WERI-Rb-1 (cell line): ENCODE results near the gene ONECUT1.

ENCODE experiments used
- DNase-seq: peaks from one replicate; pipeline ENCODE4 v3.0.0-alpha.2; 2020
- H3K27ac ChIP-seq: fragments of 250-450 bp; sonication (Bioruptor Pico); 2 replicates; pipeline ENCODE4 v1.5.1; 2020; ENCODE audit warnings: mild to moderate bottlenecking, moderate library complexity
- H3K27me3 ChIP-seq: fragments of 250-450 bp; sonication (Bioruptor Pico); 2 replicates; pipeline ENCODE4 v1.5.1; 2021; ENCODE audit warnings: mild to moderate bottlenecking, low read depth, moderate library complexity; ENCODE audit not compliant: insufficient read depth, severe bottlenecking
- H3K36me3 ChIP-seq: fragments of 250-450 bp; sonication (Bioruptor Pico); 2 replicates; pipeline ENCODE4 v1.5.1; 2020; ENCODE audit warnings: mild to moderate bottlenecking, moderate library complexity
- H3K4me3 ChIP-seq: 2 replicates; pipeline ENCODE4 v1.5.1; 2011; ENCODE audit warnings: low read depth, mild to moderate bottlenecking, control low read depth, low read length
- H3K9me3 ChIP-seq: fragments of 250-450 bp; sonication (Bioruptor Pico); 2 replicates; pipeline ENCODE4 v1.5.1; 2021; ENCODE audit warnings: mild to moderate bottlenecking, moderate library complexity; ENCODE audit not compliant: severe bottlenecking
- TF ChIP-seq, protein P1 (sequence below): IDR thresholded peaks from 2 replicates; pipeline ENCODE4 v1.5.1; 2011; ENCODE audit warnings: low read depth, mild to moderate bottlenecking, control low read depth, inconsistent platforms, low read length

The ONECUT1 gene

DNA sequence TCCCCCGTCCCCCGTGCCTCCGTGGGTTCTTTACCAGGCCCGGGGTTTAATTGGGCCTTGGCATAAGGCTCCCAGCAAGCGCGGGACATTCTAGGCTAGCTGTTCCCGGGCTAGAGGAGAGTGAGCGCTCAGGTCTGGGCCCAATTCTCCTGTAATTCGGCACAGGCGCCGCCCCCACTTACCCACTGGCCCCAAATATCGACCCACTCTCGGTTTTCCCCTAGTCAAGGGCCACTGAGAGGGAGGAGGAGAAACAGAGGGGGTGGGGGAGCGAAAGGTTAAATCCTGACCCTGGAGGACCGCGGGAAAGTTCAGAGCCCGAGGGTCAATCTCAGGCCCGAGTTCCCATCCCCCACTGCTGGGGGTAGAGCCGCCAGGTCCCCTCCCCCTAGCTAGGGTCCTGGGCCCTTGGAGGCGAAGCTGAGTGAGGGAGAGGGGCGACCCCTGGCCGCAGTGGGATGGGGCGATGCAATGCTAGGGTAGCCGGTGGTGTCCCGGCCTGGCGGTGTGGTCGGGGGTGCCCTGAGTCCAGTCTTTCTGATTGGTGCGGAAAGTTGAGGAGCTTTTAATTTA is 8.5 kb upstream of the ONECUT1 start:
- DNase-seq: no peak
- Histone ChIP-seq H3K36me3 (no peaks in the 10 kb centered on the region), H3K9me3 (no peaks in the 10 kb centered on the region), H3K27ac (no peak overlapping the region), H3K4me3 (no peak overlapping the region), H3K27me3 (no peaks in the 10 kb centered on the region)
- TF ChIP-seq, protein P1, sequence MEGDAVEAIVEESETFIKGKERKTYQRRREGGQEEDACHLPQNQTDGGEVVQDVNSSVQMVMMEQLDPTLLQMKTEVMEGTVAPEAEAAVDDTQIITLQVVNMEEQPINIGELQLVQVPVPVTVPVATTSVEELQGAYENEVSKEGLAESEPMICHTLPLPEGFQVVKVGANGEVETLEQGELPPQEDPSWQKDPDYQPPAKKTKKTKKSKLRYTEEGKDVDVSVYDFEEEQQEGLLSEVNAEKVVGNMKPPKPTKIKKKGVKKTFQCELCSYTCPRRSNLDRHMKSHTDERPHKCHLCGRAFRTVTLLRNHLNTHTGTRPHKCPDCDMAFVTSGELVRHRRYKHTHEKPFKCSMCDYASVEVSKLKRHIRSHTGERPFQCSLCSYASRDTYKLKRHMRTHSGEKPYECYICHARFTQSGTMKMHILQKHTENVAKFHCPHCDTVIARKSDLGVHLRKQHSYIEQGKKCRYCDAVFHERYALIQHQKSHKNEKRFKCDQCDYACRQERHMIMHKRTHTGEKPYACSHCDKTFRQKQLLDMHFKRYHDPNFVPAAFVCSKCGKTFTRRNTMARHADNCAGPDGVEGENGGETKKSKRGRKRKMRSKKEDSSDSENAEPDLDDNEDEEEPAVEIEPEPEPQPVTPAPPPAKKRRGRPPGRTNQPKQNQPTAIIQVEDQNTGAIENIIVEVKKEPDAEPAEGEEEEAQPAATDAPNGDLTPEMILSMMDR: no peak

DNA sequence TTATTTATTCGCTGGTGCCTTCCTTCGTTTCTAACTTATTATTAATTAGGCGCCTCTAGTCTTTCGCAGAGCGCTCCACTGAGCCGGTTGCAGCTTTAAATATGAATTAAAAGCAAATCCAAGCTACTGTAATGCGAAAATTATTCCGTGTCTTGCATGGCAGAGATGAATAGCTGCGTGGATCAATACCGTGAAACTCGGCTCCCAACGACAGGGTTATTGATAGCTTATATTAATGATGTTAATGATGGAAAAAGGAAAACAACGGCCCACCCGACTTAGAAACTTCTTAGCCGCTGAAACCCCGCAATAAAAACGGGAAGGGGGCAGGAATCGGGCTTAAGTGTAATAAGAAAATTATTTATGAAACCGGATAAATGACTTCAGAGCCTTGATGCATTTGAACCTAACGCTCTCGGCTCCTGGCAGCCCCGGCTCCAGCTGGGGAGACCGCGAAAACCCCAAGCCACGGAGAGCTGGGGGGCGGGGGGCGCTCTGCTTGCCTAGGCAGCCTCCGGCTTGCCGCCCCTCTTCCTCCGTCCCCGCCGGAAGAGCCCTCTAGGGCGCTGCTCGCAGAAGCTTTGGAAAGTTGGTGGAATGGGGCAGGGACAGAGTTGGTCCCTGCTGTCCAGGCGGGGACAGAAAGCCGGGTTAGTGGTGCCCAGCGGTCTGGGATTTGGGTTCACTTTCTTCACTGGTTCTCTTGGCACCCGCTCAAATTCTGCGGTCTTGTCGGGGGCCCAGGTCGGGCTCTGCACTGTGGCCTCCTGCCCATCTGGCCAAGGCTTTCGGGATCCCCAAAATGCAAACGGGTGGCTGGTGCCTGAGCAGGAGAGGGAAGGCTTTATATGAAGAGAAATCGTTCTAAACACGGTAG is 7.7 kb upstream of the ONECUT1 start:
- DNase-seq: no peak
- Histone ChIP-seq H3K36me3 (no peaks in the 10 kb centered on the region), H3K27me3 (no peaks in the 10 kb centered on the region), H3K27ac (no peak overlapping the region), H3K4me3 (no peak overlapping the region), H3K9me3 (no peaks in the 10 kb centered on the region)
- TF ChIP-seq, protein P1: no peak

DNA sequence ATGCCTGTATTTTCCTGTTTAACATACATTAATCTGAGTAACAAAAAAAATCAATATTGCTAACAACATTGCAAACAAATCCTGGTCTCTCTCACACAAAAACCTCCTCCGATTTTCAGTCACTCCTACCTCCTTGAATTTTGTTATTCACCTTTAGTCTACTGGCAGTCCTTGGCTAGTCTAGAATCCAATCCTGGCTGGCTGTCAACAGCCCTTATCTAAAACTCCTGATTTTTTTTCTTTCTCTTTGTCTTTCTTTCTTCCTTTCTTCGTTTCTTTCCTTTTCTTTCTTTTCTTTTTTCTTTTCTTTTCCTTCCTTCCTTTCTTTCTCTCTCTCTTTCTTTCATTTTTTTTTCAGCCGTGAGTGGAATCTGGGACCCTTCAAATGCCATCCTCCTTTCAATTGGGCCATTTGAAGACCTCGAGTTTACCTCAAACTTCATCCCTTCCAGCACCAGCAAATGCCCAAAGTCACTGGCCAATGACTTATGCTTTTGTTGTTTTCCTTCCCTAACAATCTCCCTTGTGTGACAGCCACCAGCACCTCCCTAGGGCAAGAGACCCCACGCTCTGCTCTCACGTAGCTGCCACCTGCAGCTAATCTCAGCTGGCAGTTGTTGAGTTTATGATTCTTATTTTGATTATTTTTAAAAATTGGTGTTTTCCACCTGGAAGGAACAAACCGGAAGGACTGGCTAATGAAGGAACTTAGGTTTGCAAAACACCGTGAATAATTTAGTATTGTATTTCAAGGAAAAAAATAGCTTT is 6.8 kb upstream of the ONECUT1 start:
- DNase-seq: no peak
- H3K27ac ChIP-seq: no peak overlapping the region
- TF ChIP-seq, protein P1: no peak
- H3K4me3 ChIP-seq: no peak overlapping the region
- H3K36me3 ChIP-seq: no peaks in the 10 kb centered on the region
- no peaks in the 10 kb centered on the region for H3K27me3 ChIP-seq
- no peaks in the 10 kb centered on the region for H3K9me3 ChIP-seq

DNA sequence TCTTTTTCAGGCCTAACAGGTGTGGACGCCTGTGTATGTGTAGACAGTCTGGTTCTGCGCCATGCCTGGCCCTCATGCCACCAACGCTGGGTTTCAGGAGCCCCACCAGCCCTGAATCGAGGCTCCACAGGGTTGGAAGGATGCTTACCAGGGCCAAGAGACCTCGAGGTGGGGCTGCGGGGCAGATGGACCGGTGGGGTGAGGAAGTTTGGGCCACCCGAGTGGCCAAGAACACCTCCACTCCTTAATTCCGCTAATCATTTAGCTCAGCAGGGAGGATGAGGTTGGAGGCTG is 6.0 kb upstream of the ONECUT1 start:
- Histone ChIP-seq H3K27me3 (no peaks in the 10 kb centered on the region), H3K4me3 (no peak overlapping the region), H3K36me3 (no peaks in the 10 kb centered on the region), H3K27ac (no peak overlapping the region), H3K9me3 (no peaks in the 10 kb centered on the region)
- DNase-seq: no peak
- TF ChIP-seq, protein P1: no peak

DNA sequence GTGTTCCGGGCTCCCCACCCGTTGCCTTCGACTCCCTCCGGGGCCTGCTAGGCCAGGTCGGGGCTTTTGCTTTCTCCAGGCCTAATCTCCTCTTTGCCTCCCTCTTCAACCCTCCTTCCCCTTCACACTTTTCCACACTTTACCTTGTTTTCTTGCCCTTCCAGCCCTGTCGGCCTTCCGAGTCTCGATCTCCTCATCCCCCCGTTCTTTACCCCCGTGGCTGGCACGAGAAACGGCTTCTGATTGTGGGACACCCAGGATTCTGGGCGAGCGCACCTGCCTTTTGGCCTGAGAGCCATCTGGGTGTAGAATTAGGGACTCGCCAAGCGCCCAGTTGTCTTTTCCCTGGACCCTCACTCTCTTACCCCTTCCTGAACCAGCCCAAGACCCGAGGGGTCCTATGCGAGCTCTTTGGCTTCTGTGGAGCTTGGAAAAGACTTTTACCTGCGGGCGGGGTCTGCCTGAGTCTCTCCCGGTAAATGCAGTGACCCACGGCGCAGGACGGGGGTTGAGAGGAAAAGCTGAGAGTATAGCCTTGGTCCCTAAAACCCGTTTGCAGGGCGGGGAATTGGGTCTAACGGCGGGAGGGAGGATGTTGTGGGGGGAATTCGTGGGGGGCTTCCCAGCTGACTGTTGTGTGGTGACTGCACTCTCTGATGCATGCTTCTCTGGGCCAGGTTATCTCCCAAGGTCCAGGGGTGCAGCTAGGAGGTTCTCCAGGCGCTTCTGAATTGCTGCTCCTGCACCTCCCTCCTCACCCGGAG is 5.5 kb upstream of the ONECUT1 start:
- Histone ChIP-seq H3K9me3 (no peaks in the 10 kb centered on the region), H3K4me3 (no peak overlapping the region), H3K36me3 (no peaks in the 10 kb centered on the region), H3K27me3 (no peaks in the 10 kb centered on the region), H3K27ac (no peak overlapping the region)
- TF ChIP-seq, protein P1: no peak
- no peak for DNase-seq
